Measurements from ENCODE around the gene CCDC17. TPM values are rescaled to one million over a fixed set of nuclear protein-coding genes. Genes with fewer than 3 reads are reported as not detected.

The CCDC17 gene
- total RNA-seq, 1 experiment from 2014 or later = 1.9 TPM

DNA sequence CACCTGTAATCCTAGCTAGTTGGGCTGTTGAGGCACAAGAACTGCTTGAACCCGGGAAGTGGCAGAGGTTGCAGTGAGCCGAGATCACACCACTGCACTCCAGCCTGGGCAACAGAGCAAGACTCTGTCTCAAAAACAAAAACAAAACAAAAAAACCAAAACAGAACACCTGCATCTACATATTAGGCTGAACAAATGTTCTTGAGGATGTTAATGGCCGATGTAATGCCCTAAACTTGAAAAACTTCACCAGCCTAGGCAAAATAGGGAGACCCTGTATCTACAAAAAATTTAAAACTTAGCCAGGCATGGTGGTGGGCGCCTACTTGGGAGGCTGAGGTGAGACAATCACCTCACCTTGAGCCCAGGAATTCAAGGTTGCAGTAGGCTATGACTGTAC is 44.7 kb upstream of the CCDC17 start:
- Mint-ChIP-seq H3K27me3 (ENCODE audit: insufficient read depth, unreplicated experiment) (no peaks in the 10 kb centered on the region), H3K27ac (ENCODE audit: unreplicated experiment) (no peak overlapping the region), H3K9me3 (ENCODE audit: unreplicated experiment) (no peaks in the 10 kb centered on the region), H3K36me3 (ENCODE audit: insufficient read depth, unreplicated experiment) (peaks cover 12% of the 10 kb centered on the region), H3K4me3 (ENCODE audit: unreplicated experiment) (no peak overlapping the region), H3K4me1 (ENCODE audit: low read depth, unreplicated experiment) (no peaks in the 10 kb centered on the region)
- no peaks in the 10 kb centered on the region for H3K27me3 ChIP-seq (replicated peaks; ENCODE audit: control insufficient read depth, insufficient read depth, low read length)
- no peaks in the 10 kb centered on the region for H3K36me3 ChIP-seq (ENCODE audit: control insufficient read depth, insufficient read depth, low read length)
- DNase-seq = no peak
- no peaks in the 10 kb centered on the region for H3K9me3 ChIP-seq
- ChIA-PET CTCF (no interaction called here), POLR2A (interaction anchor here (1.0 kb wide), 1 partner anchor 18 kb away, joined by 3 read pairs; the partner anchor contains the start of gene GPBP1L1)
- no peak overlapping the region for H3K4me3 ChIP-seq (ENCODE audit: low read depth, low read length)
- BruUV-seq (replicated peaks) = no TSS peak
- H3K4me1 ChIP-seq = 0 out of 2 replicates have a peak, but pooled peaks cover 7% of the 10 kb centered on the region
- TF ChIP-seq, protein P1, sequence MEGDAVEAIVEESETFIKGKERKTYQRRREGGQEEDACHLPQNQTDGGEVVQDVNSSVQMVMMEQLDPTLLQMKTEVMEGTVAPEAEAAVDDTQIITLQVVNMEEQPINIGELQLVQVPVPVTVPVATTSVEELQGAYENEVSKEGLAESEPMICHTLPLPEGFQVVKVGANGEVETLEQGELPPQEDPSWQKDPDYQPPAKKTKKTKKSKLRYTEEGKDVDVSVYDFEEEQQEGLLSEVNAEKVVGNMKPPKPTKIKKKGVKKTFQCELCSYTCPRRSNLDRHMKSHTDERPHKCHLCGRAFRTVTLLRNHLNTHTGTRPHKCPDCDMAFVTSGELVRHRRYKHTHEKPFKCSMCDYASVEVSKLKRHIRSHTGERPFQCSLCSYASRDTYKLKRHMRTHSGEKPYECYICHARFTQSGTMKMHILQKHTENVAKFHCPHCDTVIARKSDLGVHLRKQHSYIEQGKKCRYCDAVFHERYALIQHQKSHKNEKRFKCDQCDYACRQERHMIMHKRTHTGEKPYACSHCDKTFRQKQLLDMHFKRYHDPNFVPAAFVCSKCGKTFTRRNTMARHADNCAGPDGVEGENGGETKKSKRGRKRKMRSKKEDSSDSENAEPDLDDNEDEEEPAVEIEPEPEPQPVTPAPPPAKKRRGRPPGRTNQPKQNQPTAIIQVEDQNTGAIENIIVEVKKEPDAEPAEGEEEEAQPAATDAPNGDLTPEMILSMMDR (IDR thresholded peaks at IDR 0.05; ENCODE audit: insufficient read depth in 1 of 2, low read depth in 1 of 2, low read length in 1 of 2, severe bottlenecking in 1 of 2, unreplicated experiment in 1 of 2) = no peak
- intact Hi-C loops (cut with micrococcal nuclease; ENCODE audit: unreplicated experiment) = no loop called here

DNA sequence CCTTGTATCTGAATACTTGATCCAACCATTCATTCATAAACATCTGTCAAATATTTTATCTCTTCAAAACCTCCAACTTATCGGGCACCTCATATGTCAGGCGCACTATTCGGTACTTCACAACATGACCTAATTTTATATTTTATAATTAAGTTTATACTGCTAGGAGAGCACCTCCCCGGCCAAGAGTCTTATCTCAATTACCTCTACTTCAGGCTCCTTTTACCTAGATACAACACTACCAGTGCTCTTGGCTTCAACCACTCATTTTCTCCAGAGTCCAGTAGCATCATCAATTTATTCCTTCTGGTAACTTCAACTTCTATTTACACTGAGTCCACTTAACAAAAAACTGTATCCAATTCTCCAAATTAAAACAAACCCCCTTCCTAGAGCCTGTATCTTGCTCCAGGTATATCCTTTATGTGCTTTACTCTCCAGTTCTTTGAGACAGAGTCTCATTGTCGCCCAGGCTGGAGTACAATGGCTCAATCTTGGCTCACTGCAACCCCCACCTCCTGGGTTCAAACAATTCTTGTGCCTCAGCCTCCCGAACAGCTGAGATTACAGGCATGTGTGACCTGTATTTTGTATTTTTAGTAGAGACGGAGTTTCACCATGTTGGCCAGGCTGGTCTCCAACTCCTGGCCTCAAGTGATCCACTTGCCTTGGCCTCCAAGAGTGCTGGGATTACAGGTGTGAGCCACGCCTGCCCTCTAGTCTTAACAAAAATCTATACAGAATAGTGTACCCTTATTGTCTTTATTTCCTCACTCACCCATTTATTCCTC is 43.7 kb upstream of the CCDC17 start:
- Histone ChIP-seq H3K27me3 (replicated peaks; ENCODE audit: control insufficient read depth, insufficient read depth, low read length) (no peaks in the 10 kb centered on the region), H3K9me3 (no peaks in the 10 kb centered on the region), H3K36me3 (ENCODE audit: control insufficient read depth, insufficient read depth, low read length) (no peaks in the 10 kb centered on the region), H3K4me3 (ENCODE audit: low read depth, low read length) (no peak overlapping the region), H3K4me1 (0 out of 2 replicates have a peak, but pooled peaks cover 7% of the 10 kb centered on the region)
- Mint-ChIP-seq H3K4me1 (ENCODE audit: low read depth, unreplicated experiment) (no peaks in the 10 kb centered on the region), H3K9me3 (ENCODE audit: unreplicated experiment) (no peaks in the 10 kb centered on the region), H3K4me3 (ENCODE audit: unreplicated experiment) (no peak overlapping the region), H3K27ac (ENCODE audit: unreplicated experiment) (no peak overlapping the region), H3K36me3 (ENCODE audit: insufficient read depth, unreplicated experiment) (peaks cover 16% of the 10 kb centered on the region), H3K27me3 (ENCODE audit: insufficient read depth, unreplicated experiment) (no peaks in the 10 kb centered on the region)
- intact Hi-C loops (cut with micrococcal nuclease; ENCODE audit: unreplicated experiment) = no loop called here
- DNase-seq = no peak
- ChIA-PET POLR2A (no interaction called here), CTCF (no interaction called here)
- TF ChIP-seq, protein P1 (IDR thresholded peaks at IDR 0.05; ENCODE audit: insufficient read depth in 1 of 2, low read depth in 1 of 2, low read length in 1 of 2, severe bottlenecking in 1 of 2, unreplicated experiment in 1 of 2) = no peak
- no TSS peak for BruUV-seq (replicated peaks)

DNA sequence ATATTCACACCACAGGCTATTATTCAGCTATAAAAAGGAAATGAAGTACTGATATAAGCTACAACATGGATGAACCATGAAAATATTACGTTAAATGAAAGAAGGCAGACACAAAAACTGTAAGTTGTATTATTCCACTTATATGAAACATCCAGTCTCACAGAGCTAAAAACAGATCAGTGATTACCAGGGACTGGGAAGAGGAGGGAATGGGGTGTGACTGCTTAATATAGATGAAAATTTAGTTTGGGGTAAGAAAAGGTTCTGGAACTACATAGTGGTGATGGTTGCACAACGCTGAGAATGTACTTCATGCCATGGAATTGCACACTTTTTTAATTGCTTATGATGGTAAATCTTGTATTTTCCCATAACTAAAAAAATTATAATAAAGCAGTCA is 43.0 kb upstream of the CCDC17 start:
- Mint-ChIP-seq H3K36me3 (ENCODE audit: insufficient read depth, unreplicated experiment) (peaks cover 16% of the 10 kb centered on the region), H3K9me3 (ENCODE audit: unreplicated experiment) (no peaks in the 10 kb centered on the region), H3K27me3 (ENCODE audit: insufficient read depth, unreplicated experiment) (no peaks in the 10 kb centered on the region), H3K4me3 (ENCODE audit: unreplicated experiment) (no peak overlapping the region), H3K4me1 (ENCODE audit: low read depth, unreplicated experiment) (no peaks in the 10 kb centered on the region), H3K27ac (ENCODE audit: unreplicated experiment) (no peak overlapping the region)
- no peak for DNase-seq
- no peak overlapping the region for H3K4me3 ChIP-seq (ENCODE audit: low read depth, low read length)
- H3K27me3 ChIP-seq (replicated peaks; ENCODE audit: control insufficient read depth, insufficient read depth, low read length) = no peaks in the 10 kb centered on the region
- H3K36me3 ChIP-seq (ENCODE audit: control insufficient read depth, insufficient read depth, low read length) = no peaks in the 10 kb centered on the region
- TF ChIP-seq, protein P1 (IDR thresholded peaks at IDR 0.05; ENCODE audit: insufficient read depth in 1 of 2, low read depth in 1 of 2, low read length in 1 of 2, severe bottlenecking in 1 of 2, unreplicated experiment in 1 of 2) = no peak
- no peaks in the 10 kb centered on the region for H3K9me3 ChIP-seq
- POLR2A ChIA-PET = no interaction called here
- intact Hi-C loops (cut with micrococcal nuclease; ENCODE audit: unreplicated experiment) = no loop called here
- H3K4me1 ChIP-seq = 0 out of 2 replicates have a peak, but pooled peaks cover 7% of the 10 kb centered on the region
- CTCF ChIA-PET = no interaction called here
- no TSS peak for BruUV-seq (replicated peaks)
